ENCODE results near the gene PPP2R2D.

Gene PPP2R2D

GRCh38 chr10:131900350-131901152, at the start of gene PPP2R2D:
PPP2R2D (plus strand) TSS chr10:131901008; CDS start chr10:131901149, 141 bp downstream.
- H3K27ac ChIP-seq, result peak within 1 kb of the TSS; percentile 94 to 96
- TF ChIP-seq CTCF (IDR thresholded peaks at IDR 0.05), result no peak
- peak; percentile 93 for DNase-seq (ENCODE audit: low spot score)
- H3K4me3 ChIP-seq, result peak within 1 kb of the TSS; percentile 98

GRCh38 chr10:131851346-131851745, 49.5 kb upstream of the PPP2R2D start:
- peak; percentile 16 for DNase-seq (ENCODE audit: low spot score)
- no peak for TF ChIP-seq CTCF (IDR thresholded peaks at IDR 0.05)

GRCh38 chr10:131852176-131852822, 48.5 kb upstream of the PPP2R2D start:
- H3K4me3 ChIP-seq, result no peak overlapping the region
- no peak for TF ChIP-seq CTCF (IDR thresholded peaks at IDR 0.05)
- DNase-seq (ENCODE audit: low spot score), result peak; percentile 66
- H3K27ac ChIP-seq, result no peak overlapping the region

More at GRCh38 chr10:131851346-131851745, 49.5 kb upstream of the PPP2R2D start:
- H3K4me3 ChIP-seq, result no peak overlapping the region
- H3K27ac ChIP-seq, result no peak overlapping the region

- Histone ChIP-seq H3K27ac (no peak overlapping the region), H3K4me3 (no peak overlapping the region)
- DNase-seq (ENCODE audit: low spot score), result peak; percentile 68
- no peak for TF ChIP-seq CTCF (IDR thresholded peaks at IDR 0.05)
Measured at GRCh38 chr10:131852823-131853609, 47.8 kb upstream of the PPP2R2D start.

GRCh38 chr10:131853610-131853964, 47.2 kb upstream of the PPP2R2D start:
- DNase-seq (ENCODE audit: low spot score), result no peak
- H3K27ac ChIP-seq, result no peak overlapping the region
- TF ChIP-seq CTCF (IDR thresholded peaks at IDR 0.05), result no peak
- H3K4me3 ChIP-seq, result no peak overlapping the region

- H3K4me3 ChIP-seq, result no peak overlapping the region
- DNase-seq (ENCODE audit: low spot score), result no peak
- TF ChIP-seq CTCF (IDR thresholded peaks at IDR 0.05), result no peak
- no peak overlapping the region for H3K27ac ChIP-seq
Measured at GRCh38 chr10:131854579-131855335, 46.1 kb upstream of the PPP2R2D start.
